ENCODE results near the gene CITED1.
A peak's percentile ranks its signal among the peaks of the same experiment; 100 is the strongest.
"Not testable (repeated sequence)": the region's sequence is repeated elsewhere in the genome, so short reads cannot be mapped to it uniquely, and the experiment has no call there.

CITED1 gene

GRCh38 chrX:72305286-72306084 is at the start of gene CITED1:
TSS of gene CITED1 (minus strand) at chrX:72305914. CDS start at chrX:72302869, 3,045 bp downstream.
- peak; percentile 11 for DNase-seq

- no peak for DNase-seq
Observed at GRCh38 chrX:72352786-72353185, 47.1 kb upstream of the CITED1 start.

DNA sequence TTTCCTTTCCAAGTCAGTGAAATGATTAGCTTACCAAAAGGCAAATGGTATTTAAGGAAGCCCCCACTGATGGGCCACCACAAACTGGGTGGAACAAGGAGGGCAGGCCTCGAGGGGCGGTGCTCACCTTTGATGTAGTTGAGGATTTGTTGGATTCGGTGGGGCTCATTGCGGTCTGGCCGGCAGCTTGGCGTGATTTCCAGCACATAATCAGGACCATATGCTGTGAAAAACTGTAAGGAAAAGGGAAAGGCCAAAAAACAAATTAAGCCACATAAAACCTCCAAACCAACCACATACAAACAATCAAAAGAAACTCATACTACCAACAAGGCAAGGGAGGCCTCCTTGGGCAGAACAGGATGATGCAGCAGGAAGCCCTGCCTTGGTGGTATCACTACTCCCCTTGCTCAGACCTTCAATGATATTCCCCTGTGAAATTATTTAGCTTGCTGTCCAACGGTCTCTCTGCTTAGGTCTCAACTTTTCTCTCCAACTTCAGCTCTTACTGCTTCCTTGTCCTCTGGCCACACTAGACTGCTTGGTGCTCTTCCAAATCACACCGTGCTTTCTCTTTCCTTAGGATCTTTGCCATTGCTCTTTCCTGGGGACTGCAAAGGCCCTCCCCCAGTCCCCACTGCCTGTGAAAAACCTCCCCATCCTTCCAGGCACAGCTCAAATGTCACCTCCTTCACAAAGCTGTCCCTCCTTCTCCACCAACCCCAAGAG is 46.1 kb upstream of the CITED1 start:
- no peak for DNase-seq

GRCh38 chrX:72349190-72349589 is 43.5 kb upstream of the CITED1 start:
- no peak for DNase-seq

- DNase-seq = no peak
Observed at GRCh38 chrX:72348247-72348979, 42.7 kb upstream of the CITED1 start.

- DNase-seq = no peak
Observed at GRCh38 chrX:72347366-72347765, 41.7 kb upstream of the CITED1 start.

DNA sequence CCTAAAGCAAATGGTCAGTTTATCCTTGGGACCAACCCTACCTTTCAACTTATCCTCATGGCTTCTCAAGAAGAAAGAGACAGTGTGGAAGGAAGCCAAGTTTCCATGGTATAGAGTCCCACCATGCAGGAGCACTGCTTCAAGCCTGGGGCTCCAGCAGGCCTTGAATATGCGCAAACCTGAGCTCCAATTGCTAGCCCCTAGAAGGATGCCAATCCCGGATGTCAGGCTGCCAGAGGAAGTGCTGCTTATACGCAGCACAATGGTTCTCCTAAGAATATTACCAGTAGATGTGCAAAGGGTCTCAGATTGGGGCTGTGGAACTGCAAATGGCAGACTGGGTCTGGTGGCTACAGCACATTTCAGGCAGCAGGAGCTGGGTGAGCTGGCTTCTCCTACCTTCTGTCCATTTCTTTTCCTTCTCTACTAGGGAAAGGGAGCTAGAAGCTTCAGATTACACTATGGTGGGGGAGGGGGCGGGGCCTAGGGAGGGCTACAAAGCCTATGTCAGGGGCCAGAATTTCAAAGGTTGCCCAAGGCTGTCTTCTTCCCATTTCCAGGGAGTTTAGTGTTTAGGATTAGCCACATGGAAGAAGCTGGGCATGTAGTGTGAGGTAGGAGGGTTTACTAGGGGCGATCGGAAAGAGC is 40.7 kb upstream of the CITED1 start:
- no peak for DNase-seq

DNA sequence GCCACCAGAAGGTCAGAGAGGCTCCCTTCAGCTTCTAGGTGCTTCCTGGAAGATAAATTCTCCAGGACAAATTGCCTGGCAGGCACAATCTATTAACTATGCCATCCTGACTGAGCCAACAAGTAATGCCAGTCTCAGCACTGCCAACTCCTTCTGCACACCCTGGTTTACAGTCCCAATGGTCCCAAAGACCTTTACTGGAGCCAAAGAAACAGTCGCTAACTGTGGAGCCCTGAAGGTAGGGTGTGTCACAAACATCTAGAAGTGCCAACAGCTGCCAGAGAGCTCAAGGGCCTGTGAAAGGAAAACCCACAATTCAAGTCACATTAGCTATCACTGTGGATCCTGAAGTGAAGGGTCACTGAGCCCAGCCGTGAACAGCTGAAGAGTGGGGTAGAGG is 34.9 kb upstream of the CITED1 start:
- DNase-seq = no peak

DNA sequence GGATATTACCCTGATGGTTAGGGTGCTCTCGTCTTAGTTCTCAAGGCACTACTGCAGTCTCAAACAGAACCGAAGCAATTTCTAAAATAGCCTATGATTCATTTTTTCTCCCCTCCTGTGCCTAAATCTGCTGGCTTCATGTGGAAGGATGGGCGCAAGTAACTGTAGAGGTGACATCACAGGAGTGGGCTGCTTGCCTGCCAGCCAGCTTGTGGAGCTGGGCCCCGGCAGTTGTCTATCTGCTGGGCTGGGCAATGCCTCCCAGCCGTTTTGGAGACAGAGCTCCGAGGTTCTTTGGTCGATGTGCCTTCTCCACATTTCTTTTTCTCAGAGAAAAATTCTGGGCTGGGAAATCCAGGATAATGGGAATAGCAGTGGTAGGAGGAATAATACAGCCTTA is 34.3 kb upstream of the CITED1 start:
- DNase-seq = no peak

DNA sequence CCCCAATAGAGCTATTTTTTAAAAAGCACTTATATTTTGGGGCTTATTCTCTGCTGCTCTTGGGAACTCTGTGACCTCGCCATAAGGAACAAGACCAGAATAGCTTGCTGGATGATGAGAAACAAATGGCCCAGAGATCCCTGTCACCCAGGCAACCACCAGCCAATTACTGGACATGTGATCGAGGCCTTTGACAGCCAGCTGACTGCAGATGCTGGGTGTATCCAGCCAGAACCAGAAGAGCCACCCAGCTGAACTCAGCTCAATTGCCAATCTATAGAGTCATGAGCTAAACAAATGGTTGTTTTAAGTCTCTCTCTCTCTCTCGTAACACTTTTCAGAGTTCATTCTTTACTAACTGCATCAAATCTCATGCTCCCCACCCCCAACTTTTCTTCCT is 24.4 kb upstream of the CITED1 start:
- no peak for DNase-seq

DNA sequence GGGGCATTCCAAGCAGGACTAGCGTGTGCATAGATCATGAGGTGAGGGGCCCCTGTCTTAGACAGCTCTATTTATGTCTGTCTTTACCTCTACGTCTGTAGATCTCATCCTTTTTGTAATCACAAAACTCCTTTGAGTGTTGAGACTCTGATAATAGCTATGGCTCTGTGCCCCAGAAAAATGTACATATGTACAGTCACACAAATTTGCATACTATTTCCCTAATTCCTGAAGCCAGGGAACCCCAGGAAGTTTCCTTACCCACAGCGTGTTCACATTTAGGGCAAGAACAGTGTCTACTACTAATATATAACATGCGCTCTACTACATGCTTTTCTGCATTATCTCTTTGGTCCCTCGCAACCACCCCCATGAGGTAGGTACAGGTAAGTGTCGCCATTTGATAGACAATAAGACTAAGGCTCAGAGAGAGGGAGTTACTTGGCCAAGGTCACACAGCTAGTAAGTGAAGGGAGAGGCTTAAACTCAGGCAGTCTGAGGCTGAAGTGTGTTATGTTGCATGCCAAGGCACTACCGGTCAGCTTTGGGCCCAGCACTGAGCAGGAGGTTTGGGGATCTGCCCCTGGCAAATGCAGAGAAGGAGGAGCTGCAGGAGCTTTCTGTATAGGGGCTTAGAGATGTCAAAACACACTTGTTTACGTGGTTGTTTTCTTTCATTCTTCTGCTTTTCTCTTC is 21.0 kb upstream of the CITED1 start:
- DNase-seq = no peak

DNA sequence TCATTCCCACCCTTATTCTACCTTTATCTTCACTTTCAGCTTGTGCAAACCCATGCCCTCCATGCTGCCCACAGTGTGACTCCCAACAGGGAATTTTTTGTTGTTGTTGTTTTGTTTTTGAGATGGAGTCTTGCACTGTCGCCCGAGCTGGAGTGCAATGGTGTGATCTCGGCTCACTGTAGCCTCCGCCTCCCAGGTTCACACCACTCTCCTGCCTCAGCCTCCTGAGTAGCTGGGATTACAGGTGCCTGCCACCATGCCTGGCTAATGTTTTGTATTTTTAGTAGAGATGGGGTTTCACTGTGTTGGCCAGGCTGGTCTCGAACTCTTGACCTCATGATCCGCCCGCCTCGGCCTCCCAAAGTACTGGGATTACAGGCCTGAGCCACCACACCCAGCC is 13.9 kb upstream of the CITED1 start:
- DNase-seq = not testable (repeated sequence)

- DNase-seq = no peak
Observed at GRCh38 chrX:72317139-72317538, 11.4 kb upstream of the CITED1 start.

DNA sequence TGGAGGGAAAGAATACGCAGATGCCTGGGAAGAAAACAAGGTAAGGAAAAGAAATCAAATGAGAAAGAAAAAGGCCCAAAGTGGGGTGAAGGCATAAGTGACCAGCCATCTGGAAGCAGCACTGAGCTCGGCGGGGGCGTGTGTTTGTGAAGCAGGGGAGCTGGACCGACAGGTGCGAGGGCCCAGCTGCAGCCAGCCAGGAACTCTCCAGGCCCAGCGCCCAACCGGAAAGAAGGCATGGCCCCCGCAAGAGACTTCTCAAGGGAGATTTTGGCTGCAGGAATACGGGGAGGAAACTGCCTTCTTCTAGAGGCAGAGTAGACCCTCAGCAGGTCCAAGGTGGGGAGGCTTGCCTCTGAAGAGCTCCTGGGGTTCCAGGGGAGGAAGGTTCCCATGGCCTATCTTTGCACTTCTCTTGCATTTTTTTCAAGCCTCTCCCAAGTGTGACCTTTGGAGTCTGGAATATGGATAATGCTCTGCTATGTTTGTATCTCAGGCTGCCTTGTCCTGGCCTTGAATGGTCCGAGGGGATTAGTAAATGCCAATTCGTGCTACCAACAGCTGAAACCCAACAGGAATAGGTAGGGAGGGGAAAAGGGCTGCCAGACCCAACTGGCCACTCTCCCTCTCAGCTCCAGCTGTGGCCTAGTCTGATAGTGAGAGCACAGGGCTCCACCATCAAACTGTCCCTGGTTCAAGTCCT is 10.8 kb upstream of the CITED1 start:
- DNase-seq = no peak

DNA sequence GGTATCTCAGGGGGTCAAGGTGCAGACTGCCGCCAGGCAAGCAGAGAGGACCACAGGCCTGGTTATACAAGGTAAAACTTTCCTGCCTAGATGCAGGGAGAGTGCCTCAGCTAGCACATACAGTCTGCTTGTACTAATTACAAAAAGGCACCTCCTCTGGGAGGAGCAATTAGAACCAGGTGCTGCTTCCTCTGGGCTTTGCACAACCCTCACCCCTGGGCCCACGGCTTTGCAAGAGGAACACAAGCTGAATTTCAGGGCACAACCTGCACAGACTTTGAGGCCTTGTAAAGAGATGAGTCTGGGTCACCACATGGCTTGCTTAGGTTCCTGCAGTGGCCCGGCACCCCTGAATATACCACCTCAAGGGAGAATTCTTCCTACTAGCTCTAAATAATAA is 9.2 kb upstream of the CITED1 start:
- no peak for DNase-seq

- DNase-seq = no peak
Observed at GRCh38 chrX:72313707-72314641, 8.3 kb upstream of the CITED1 start.

GRCh38 chrX:72312311-72312940 is 6.7 kb upstream of the CITED1 start:
- DNase-seq = no peak

DNA sequence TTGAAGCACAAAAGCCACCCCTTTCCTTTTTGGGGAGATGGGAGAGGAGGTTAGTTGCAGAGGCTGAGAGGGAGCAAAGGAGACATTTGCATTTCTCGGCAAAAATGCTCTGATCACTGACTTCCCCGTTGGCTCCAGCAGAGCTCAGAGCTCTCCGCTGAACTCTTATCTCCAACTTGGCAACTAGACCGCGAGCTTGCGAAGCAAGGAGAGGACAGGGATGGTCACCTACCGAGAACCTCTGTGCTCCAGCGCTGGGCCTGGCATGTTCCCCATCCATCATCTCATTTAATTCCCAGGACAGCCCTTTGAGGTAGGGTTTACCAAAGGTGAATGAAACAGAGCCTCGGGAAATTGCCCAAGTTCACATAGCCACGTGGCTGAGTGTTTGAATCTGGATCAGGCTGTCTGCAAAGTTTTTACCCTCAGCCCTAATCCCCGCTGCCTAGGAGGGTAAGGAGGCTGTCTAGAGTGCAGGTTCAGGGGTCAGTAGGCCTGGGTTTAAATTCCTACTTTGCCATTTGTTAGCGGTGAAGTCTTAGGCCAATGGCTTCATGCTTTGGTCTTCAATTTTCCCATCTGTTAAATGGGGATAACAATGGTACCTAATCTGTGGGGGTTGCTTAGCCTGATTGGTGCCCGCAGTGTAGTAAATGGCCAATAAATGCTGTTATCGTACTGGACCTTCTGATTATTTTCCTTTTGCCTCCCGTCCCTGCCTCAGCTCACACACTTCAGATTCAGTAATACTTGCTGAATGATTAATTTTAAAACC is 3.8 kb upstream of the CITED1 start:
- DNase-seq = no peak

GRCh38 chrX:72308566-72309296 is 3.0 kb upstream of the CITED1 start:
- DNase-seq = peak; percentile 47

All from activated naive CD4-positive, alpha-beta T cell treated with anti-CD3 and anti-CD28 coated beads, Interleukin-2, amount 50 U/mL, for 16 hours (primary cell).